Ureter (tissue), 1 donor: ENCODE data around the gene TMPRSS4. TPM values are rescaled to one million over a fixed set of nuclear protein-coding genes. Genes with fewer than 3 reads are reported as not detected.
A peak's percentile ranks its signal among the peaks of the same experiment; 100 is the strongest.

Experiments
- DNase-seq: peaks from one replicate; pipeline ENCODE4 v3.0.0-alpha.2; 2020; ENCODE audit warnings: low spot score
- total RNA-seq: library from RNA; stranded (reverse); gene quantifications from one replicate; pipeline ENCODE4 v1.2.4, GENCODE V29; 2023
- donor health status: DM: yes; HTN: yes; CAD: no.

TMPRSS4 gene
- total RNA-seq, 1 donor from 2014 or later, result 224 TPM

DNA sequence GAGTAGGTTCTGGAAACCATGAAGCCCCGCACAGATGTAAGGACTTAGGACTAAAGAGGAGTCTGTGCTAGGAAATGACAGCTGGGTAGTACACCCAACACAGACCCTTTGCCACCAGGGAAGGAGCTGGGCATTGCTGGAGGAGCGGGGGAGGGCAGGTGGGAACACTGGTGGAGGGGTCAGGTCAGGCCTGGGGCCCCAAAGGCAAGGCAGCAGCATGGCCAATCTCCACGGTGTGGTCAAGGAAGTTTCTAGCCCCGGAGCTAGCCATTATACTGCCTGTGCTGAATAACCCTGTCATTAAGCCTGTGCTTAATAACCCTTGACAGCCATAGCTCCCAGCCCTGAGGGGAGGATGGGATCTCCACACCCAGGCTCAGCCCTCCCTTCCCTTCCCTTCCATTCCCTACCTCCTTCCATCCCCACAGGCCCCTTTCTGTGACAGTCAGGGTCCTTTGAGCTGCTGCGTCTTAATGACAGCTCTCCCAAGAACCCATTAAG lies 2.1 kb downstream of the TMPRSS4 start:
- DNase-seq, result no peak

DNA sequence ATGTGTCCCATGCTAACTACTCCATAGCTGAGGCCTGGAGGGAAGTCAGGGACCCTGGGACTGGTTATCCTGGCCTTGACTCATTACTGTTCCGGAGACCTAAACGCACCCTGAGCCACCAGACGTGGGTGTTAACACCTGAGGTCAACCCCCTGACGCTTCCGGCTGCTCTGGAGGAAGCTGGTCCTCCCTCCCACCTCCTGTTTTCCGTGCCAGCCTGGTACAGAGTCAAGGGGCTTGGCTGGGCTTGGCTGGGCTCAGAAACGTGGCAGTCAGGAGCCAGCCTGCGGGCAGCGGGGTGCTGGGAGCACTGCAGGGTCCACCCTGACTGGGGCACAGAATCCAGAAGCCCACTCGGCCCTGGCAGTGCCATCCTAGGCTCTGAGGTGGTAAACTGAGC lies 2.6 kb downstream of the TMPRSS4 start:
- no peak for DNase-seq

DNA sequence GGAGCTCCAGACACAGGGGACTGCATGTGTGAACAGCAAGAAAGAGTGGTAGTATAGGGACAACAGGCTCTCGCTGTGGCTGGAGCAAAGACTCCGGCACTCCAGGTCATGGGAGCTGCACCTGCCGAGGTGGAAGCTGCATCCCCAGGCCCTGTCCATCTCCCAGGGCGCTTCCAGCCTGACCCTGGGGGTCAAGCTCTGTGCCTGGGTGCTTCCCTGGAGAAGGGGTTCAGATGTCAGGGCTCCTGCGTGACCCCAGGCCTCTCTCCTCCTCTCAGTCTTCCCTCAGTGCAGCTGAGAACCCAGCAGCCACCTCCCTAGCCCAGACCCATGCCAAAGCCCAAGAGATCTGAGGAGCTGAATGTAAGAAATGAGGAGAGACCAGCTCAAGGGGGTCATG lies 3.4 kb downstream of the TMPRSS4 start:
- DNase-seq, result no peak

DNA sequence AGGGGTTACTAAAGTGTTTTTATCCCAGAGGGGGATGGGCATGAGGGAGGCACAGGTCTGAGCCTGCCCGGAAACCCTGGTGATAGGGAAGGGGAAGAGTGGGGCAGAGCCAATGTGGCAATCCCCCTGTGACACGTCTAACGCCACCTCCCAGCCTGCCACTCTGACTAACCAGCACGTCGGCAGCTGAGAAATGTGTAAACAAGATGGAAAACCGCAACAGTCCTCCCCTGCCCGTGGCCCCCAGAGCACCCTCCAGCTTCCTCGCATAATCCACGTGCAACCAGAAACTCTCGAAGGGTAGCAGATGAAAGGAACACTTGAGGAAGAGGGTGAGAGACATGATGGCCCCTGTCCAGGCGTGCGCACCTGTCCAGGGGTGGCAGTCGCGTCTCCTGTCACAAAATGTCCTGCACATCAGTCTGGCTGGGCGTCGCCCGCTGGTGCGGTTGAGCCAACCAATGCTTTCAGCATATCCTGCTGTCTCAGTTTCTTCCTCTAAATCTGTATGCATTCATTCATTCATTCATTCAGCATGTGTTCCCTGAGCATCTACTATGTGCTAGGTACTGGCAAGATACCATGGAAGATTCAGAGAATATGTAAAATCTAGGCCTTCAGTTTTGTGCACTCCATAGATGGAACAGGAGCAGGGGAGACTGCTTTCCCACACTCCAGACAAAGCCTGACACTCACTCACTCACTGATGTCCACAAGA lies 4.5 kb downstream of the TMPRSS4 start:
- DNase-seq, result peak; percentile 80

DNA sequence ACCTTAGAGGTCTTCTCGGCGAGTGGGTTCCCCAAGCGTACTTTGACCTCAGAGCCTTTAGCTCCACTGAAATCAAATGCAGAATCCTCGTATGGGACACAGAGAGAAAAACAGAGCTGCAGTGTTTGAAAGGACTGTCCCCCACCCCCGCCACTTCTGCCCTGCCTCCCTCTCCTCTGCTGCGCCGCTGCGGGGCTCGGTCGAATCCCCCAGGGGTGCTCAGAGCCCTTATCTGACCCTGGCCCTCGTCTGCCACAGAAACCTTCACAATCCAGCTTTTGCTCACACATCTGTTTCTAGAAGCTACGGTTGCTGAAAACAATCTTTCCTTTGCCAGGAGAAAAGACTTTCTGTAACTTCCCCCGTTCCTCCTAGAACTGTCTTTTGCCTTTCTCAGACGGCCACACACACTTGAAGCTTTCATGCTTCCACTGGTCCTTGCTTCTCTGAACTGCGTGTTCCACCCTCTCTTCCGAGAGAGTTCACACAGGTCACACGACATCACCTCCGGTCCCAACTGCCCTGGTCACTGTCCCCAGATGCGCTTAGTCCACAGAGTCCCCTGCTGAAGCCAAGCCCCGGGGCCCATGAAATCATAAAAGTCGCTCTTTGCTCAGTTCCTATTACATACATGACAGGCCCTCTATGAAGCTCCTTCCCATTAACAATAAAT lies 6.1 kb downstream of the TMPRSS4 start:
- no peak for DNase-seq

DNA sequence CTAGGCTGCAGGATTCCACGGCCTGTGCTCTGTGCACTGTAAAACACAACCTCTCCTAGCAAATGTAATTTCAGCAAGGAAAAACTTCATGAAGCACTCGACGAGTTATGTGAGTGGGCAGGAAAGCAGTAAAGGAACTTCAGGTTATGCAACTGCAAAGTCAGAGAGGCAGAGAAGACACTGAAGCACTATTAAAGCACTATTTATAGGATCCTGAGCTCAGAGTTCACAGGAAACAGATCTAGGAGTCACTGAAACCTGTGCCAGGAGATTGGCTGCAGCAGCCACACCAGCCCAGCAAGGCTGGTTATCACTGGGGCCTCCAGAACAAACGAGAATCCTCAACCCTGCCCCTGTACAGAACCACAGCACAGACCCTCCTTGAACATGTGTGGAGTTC lies 7.4 kb downstream of the TMPRSS4 start:
- no peak for DNase-seq

DNA sequence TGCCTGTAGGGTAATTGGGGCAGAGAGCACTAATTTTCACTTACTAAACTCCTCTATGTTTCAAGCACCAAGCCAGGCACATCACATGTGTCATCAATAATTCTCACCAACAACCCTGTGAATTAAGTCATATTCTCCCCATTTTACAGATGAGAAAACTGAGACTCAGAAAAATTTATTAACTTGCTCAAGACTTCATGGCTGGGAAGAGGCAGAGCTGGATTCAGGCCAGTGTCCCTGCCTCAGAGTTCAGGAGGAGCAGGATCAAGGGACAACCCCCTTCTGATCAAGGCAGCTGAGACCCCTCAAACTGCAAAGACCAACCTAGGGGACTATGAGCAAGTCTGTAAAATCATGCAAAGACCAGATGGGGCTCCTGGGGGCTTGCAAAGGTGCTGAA lies 7.8 kb downstream of the TMPRSS4 start:
- no peak for DNase-seq

DNA sequence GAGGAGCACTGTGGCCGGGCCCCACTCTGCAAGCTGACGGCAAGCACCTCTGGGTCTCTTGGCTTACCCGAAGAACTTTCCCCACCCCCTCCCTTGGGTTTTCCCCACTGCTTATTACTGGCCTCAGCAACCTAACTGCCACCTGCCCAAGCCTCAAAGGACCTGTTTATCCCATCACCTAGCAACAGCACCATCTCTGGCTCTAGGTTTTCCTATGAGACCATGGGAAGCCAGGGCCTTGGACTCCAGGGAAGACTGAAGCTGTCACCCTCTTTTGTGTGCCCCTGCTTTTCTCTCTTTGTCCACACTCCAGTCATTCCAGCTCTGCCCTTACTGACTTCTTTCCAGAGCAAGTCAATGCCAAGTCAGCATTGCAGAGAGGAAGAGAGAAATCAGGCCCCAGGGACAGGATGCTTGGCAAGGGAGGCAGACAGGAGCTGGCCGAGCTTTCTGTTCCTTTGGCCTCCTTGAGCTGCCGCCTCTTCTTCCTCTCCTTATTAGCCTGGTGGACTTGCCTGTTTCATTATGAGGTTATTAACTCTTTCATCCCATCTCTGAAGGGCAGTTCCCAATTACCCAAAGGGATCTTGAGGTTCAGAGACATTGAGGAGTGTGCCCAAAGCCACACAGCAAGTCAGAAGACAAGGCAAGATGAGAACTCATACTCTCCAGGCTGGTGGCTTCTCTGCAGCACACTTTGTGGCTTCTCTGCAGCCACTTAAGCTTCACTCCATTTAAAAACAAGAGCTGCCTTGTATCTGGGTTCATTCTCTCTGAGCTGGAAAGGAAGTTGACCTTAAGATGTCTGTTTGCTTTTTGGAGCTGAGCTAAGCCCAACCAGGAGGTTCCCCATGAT lies 10.3 kb downstream of the TMPRSS4 start, which contains the start of gene SMIM35:
Gene SMIM35, minus strand, starts transcription at position 51 of the 856 bp plus-strand sequence. CDS start 206 bp downstream, outside the sequence.
- no peak for DNase-seq

DNA sequence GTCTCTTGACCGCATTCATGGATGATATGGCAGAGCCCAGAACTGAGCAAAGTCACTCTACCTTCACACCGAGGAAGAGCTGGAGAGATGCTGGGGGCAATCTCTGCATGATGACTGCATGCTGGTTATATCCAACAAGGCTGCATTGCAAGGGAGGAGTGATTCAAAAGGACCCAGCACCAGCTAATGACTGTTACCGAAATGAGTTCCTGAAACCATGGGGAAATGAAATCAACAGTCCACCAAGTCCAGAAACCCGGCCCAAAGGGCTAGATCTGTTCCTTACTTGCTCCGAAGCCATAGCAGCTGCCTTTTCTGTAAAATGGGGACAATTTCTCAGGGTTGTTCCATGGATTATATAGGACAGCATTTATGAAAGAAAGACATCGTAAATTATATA lies 11.1 kb downstream of the TMPRSS4 start:
- DNase-seq, result no peak

DNA sequence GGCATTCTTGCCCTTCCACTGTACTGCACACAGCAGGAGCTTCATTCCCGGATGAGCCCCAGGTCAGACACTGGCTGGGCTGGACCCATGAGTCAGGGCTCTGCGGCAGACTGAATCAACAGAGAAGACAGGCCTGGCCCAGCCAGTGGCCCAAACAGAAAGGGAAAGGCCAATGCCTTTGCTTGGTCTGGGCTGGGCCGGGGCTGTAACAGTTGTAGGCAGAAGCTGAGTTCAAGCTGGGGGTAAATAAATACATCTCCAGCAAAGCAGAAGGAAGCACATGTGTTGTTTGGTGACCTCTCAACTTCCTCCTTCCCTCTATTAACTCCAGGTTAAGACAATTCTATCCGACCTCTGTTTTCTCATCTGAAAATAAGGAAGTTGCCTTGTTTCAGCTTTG lies 11.7 kb downstream of the TMPRSS4 start:
- DNase-seq, result peak; percentile 86

DNA sequence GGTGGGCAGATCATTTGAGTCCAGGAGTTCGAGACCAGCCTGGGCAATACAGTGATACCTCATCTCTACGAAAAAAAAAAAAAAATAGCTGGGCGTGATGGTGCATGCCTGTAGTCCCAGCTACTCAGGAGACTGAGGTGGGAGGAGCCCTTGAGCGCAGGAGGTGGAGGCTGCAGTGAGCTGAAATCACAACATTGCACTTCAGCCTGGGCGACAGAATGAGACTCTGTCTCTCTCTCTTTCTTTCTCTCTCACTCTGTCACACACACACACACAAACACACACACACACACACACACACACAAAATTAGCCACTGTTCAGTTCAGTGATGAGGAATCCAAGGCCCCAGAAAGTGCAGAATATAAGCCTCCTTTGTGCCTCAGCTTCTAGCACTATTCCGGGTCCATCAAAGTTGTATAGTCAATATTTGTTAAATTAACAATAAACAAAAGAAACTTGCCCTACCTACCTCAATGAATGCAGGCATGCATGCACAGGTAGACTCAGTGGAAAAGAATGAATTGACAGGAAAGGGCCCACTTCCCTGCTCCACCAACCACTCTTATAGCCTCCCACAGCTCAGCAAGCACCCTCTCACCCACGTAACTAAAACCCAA lies 13.8 kb downstream of the TMPRSS4 start:
- DNase-seq, result no peak

DNA sequence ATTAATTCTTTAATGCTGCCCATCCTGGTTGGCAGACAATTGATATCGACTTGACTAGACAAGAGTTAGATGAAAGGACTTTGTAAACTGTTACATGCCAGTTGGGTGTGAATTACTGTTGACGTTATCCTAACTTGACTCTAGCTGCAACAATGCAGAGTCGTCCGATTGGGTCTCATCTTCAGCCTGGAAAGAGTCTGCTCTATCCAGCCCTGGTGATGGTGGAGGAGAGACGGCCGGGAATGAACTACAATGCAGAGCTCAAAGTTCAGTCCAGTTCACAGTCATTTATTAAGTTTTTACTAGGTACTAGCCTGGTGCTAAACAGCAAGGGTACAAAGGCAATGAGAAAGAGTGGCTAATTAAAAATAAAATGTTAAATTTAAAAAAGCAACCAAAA lies 14.8 kb downstream of the TMPRSS4 start:
- DNase-seq, result no peak

DNA sequence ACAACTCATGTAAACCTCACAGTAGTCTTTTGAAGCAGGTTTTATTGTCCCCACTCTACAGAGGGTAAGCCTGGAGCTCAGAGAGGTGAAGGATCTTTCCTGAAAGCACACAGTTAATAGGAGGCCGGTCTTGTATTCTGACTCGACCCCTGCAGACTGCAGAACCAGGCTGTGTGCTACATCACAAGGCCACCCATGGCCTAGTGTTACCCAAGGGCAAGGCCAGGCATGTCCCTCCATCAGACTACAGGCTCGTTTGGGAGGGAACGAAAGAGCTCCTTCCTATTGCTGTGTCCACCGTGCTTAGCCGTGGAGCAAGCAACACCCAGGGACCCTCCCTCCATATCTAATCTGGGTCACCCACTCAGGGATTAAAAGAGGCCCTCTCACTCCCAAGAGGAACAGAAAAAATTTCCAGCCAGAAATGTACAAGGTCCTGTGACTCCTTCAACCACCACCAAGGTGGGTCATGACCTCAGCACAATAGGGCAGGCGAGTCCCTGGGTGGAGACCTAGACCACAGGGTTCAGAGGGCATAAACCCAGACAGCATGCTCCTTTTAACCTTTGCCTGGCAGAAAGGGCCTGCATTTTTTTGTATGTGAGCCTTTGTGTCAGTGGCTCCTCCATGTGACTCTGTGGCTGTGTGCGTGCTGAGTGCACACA lies 16.2 kb downstream of the TMPRSS4 start:
- DNase-seq, result peak; percentile 67

DNA sequence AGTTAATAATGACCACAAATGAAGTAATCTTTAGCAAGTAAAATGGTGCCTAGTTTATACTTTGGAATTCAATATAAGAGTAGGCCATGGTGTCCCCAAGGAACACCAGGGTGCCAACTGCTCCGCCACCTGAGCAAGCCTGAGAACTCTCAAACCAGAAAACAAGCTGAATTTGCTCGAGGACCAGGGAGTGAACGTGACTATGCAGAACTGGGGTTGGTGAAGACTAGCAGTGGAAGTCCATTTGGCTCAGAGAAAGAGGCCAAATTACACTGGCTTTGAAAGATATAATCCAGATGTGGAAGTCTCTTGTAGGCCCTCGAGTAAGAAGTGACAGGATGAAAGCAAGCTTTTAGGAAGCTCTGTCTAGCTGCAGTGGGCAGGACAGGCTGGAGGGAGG lies 18.6 kb downstream of the TMPRSS4 start:
- DNase-seq, result no peak

DNA sequence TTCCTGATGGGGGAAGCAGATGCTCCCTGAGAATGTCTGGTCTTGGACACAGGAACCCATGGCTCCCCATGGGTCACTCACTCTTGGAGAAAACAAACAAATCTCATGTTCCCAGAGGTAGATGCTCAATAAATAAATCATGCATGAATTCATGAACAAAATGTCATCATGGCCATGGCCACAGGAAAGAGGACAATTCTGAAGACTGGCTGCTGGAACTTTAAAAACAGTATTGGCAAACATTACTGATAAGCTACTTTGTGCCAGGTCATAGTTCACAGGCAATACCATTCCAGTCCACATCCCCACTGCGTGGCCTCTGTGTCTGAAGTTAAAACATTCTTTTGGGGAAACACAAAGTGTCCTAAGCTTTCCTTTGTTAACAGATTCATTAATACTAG lies 19.1 kb downstream of the TMPRSS4 start:
- DNase-seq, result no peak

DNA sequence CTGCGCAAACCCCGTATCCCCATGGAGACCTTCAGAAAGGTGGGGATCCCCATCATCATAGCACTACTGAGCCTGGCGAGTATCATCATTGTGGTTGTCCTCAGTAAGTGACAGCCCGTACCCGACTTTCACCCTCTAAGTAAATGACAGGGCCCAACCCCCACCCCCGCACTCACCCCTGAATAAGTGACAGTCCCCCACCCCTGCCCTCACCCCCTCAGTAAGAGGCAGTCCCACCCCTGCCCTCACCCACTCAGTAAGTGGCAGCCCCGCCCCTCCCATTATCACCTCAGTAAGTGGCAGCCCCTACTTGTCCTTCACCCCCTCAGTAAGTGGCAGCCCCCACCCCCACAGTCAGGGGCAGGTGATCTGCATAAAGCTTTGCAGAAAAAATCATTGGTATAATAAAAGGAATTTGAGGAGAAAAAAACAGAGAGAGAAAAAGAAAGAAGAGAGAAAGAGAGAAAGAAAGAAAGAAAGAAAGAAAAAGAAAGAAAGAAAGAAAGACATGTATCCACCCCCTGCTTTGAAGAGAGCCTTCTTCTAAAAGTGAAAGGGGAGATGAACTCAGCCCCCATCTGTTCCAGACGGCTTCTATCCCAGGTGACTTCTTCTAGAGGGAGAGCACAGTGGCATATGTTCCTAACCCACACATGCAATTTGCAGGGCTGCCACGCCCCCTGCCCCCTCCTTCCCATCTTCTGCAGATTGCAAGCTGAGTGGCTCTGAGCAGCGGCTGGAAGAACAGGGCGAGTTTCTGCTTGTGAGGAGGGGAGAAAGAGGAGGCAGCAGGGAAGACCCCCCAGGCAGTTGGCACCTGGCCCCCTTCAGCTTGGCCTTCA lies 22.3 kb downstream of the TMPRSS4 start:
- DNase-seq, result no peak

DNA sequence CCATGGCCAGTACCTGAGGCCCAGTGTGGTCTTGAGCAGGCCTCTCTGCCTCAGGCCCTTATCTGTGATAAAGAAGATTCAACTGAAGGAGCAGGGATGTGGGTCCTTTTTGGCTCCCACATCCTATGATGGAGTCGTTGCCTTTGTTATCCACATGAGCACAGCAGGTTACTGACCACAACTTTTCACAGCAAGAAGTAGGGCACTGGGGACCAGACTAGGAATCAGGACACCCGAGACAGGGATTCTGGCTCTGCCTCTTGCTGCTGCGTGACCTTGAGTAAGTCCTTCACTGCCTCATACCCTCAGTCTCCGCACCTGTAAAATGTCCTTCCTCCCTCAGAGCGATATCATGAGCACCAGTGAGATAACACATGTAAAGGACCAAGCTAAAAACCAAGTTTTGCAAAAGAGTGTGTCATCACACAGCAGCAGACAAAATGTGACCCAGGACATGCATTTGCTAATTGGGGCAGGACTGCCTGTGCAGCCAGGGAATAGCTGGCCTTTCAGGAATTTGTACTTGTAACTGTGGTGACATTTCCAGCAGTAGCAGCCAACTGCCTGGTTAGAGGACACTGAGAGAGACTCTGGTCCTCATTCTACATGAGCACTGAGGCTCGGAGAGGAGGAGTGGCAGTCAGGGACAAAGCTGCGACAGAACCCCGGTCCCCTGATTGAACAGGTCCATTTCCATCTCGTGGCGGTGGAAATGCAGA lies 23.1 kb downstream of the TMPRSS4 start:
- DNase-seq, result no peak

DNA sequence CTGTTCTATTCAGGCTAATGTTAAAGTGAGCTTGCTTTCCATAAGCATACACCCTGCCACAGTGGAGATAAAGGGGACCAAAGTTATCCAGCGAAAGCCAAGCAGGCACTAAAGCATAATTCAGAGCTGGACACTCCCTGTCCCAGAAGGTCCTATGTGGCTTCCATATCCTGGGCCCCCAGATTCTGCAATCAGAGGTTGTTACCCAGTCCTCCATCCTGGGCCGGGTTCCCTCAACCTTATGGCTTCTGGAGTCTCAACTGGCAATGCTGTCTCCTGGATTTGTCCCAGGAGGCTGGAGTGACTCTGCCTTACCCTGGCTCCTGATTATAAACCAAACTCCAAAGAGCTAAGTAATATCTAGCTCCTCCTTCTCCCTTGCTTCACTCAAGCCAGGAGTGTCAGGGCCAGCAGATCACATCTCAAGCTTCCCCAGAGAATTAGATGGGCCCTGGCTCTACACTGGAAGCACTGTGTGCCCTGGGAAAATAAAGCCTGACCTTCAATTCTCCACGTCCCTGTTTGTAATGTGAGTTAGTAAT lies 23.9 kb downstream of the TMPRSS4 start:
- DNase-seq, result no peak

DNA sequence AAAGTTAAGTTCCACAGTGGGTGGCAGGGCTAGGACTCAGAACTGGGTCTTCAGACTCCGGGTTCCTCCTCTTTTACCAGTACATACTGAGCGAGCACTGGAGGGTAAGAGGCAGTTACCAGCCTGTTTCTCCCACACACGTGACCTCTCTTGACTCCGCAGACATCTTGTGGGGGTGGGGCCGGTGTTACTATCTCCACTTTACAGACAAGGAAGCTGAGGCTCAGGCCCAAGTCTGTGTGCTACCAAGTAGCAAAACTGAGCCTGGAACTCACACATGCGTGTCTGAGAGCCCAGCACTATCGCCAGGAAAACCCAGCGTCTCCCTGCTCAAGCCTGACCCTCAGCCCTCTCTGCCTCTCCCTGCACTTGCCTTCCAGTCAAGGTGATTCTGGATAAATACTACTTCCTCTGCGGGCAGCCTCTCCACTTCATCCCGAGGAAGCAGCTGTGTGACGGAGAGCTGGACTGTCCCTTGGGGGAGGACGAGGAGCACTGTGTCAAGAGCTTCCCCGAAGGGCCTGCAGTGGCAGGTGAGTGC lies 25.9 kb downstream of the TMPRSS4 start:
- no peak for DNase-seq
